ENCODE results near the gene SIAH3. TPM values are rescaled to one million over a fixed set of nuclear protein-coding genes. Genes with fewer than 3 reads are reported as not detected.
A peak's percentile ranks its signal among the peaks of the same experiment; 100 is the strongest.

Gene SIAH3
- total and polyA plus RNA-seq, 9 donors = 0.07 to 0.45 (median 0.17) TPM

DNA sequence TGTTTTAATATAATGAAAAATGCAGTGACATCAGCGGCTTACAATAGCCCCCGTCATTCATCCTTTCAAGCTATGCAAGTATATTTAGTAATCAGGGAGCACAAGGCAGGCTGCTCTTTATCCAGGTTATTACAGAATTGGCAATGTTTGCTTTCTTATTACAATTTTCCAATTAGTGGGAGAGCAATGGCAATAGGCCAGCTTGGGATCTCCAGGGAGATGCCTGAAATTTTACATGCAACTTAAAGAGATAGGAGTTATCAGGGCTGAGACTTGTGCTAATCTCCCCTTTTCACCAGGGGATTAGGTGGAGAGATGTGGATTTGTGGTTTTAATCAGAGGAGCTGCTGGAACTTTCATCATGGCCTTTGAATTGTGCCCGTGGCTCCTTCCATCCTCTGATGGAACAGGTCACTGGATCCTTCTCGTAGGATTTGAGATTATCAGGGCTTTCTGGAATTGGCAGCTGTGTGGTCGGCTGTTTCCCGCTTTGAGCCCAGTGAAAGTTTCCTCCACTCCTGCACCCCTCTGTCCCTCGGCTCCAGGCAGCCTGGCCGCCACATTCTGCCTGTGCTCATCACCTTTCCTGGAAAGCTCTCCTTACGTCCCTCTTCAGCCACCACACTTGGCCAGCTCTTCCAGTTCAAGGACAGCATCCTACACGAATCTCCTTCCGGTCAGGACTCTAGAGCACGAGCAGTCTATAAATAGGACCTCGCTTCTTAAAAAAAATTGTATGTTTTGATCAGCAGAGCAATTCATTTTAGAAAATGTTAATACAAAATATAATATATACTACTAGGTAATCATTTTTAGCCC lies 102.4 kb downstream of the SIAH3 start:
- 13% methylated on average over 6 of the region's 13 CpGs for WGBS (ENCODE audit: insufficient coverage)

DNA sequence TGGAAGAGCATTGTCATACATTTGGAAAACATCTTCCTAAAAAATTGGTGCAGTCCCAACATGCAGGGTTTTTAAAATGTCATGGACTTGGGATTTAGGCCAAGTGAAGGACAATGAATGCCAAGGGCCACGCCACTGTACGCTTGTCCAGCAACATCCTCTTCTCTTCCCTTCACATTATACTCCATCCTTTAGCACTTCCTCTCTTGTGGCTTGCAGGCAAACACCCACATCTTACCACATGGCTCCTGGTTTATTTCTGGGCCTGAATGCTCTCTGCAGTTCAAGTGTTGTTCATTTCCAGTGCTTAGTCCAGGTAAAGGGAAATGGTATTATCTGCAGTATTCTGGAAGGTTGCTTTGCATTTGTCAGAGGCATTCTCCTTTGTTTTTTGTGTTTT lies 104.5 kb downstream of the SIAH3 start:
- Histone ChIP-seq H3K4me3 (ENCODE audit: low read length) (no peak overlapping the region), H3K27me3 (ENCODE audit: control insufficient read depth, insufficient read depth, low read length) (no peaks in the 10 kb centered on the region), H3K4me1 (ENCODE audit: control insufficient read depth, insufficient read depth, low read length) (peaks cover 6% of the 10 kb centered on the region), H3K9me3 (replicated peaks; ENCODE audit: control insufficient read depth, low read depth, low read length) (no peaks in the 10 kb centered on the region), H3K36me3 (ENCODE audit: control insufficient read depth, insufficient read depth, low read length) (no peaks in the 10 kb centered on the region), H3K27ac (ENCODE audit: low read length) (no peak overlapping the region)
- 63% methylated on average over 2 of the region's 2 CpGs for WGBS (ENCODE audit: insufficient coverage)
- DNase-seq = no peak

More for the DNA sequence above, 102.4 kb downstream of the SIAH3 start:
- no peak overlapping the region for H3K27ac ChIP-seq (ENCODE audit: low read length)
- DNase-seq = peak; percentile 36
- no peak overlapping the region for H3K4me3 ChIP-seq (ENCODE audit: low read length)
- H3K9me3 ChIP-seq (replicated peaks; ENCODE audit: control insufficient read depth, low read depth, low read length) = no peaks in the 10 kb centered on the region
- peaks cover 6% of the 10 kb centered on the region for H3K4me1 ChIP-seq (ENCODE audit: control insufficient read depth, insufficient read depth, low read length)
- H3K27me3 ChIP-seq (ENCODE audit: control insufficient read depth, insufficient read depth, low read length) = no peaks in the 10 kb centered on the region
- H3K36me3 ChIP-seq (ENCODE audit: control insufficient read depth, insufficient read depth, low read length) = no peaks in the 10 kb centered on the region

DNA sequence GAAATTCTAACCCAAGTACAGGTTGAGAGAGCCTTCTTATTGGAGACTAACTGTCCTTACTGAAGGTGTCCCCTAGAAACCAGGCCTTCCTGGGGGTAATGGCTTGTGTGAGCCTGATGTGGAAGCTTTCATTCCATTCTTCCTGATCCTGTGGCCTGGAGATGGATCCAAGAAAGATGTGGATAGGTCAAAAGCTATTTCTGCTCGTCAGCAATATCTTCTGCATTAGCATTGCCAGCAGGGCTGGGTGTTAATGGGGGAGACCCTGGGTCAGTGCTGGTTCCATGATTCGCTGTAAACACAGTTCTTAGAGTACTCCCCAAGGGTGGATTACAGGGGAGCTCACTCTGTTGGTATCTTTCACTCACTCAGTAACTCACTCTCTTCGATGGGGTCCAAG lies 106.6 kb downstream of the SIAH3 start:
- no peak overlapping the region for H3K27ac ChIP-seq (ENCODE audit: low read length)
- no CpG with 5 or more reads among the region's 3 CpGs for whole genome bisulfite sequencing (ENCODE audit: insufficient coverage)
- no peaks in the 10 kb centered on the region for H3K36me3 ChIP-seq (ENCODE audit: control insufficient read depth, insufficient read depth, low read length)
- no peaks in the 10 kb centered on the region for H3K27me3 ChIP-seq (ENCODE audit: control insufficient read depth, insufficient read depth, low read length)
- DNase-seq = no peak
- H3K4me3 ChIP-seq (ENCODE audit: low read length) = no peak overlapping the region
- no peaks in the 10 kb centered on the region for H3K9me3 ChIP-seq (replicated peaks; ENCODE audit: control insufficient read depth, low read depth, low read length)
- H3K4me1 ChIP-seq (ENCODE audit: control insufficient read depth, insufficient read depth, low read length) = peaks cover 6% of the 10 kb centered on the region

DNA sequence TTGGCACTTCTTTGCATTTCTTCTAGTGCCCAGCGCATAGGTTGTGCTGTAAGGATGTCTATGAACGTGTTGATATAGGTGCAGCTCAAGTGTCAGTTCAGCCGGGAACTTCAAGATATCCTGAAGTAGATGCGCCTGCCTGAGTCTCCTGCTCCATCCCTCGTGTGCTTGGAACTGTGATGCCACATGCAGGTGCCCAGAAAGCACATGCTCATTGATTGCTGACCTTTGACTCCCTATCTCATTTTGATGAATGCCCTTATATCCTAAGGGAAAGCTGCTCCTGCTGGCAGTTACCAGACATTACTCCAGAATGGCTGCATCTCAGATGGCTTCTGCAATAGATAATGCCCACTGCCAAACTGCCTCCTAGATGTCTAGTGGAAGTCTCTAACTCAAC lies 108.6 kb downstream of the SIAH3 start:
- H3K27me3 ChIP-seq (ENCODE audit: control insufficient read depth, insufficient read depth, low read length) = no peaks in the 10 kb centered on the region
- no peak for DNase-seq
- no peaks in the 10 kb centered on the region for H3K9me3 ChIP-seq (replicated peaks; ENCODE audit: control insufficient read depth, low read depth, low read length)
- H3K4me3 ChIP-seq (ENCODE audit: low read length) = no peak overlapping the region
- H3K27ac ChIP-seq (ENCODE audit: low read length) = no peak overlapping the region
- 90% methylated on average over 4 of the region's 5 CpGs for WGBS (ENCODE audit: insufficient coverage)
- no peaks in the 10 kb centered on the region for H3K36me3 ChIP-seq (ENCODE audit: control insufficient read depth, insufficient read depth, low read length)
- H3K4me1 ChIP-seq (ENCODE audit: control insufficient read depth, insufficient read depth, low read length) = no peaks in the 10 kb centered on the region

DNA sequence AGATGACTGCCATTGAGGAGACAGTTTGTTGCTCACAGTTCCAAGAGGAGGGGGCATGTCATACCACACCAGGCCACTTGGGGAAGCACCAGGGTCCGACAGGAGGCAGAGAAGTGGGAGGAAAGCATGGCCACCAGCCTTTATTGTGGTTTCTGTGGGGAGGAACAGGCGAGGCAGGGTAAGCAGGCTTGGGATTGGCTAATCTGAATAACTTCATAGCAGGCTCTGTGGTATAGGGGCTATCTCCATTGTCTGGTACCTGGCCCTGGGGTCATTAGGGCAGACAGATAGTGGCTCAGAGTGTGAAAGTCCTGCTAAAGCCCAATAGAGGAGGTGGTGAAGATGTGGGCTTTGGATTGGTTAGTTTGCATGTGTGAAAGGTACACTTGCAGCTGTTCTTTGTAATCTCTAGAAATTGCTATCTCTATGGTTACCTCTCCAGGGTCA lies 114.0 kb downstream of the SIAH3 start:
- Histone ChIP-seq H3K9me3 (replicated peaks; ENCODE audit: control insufficient read depth, low read depth, low read length) (no peaks in the 10 kb centered on the region), H3K36me3 (ENCODE audit: control insufficient read depth, insufficient read depth, low read length) (no peaks in the 10 kb centered on the region), H3K27ac (ENCODE audit: low read length) (no peak overlapping the region), H3K4me1 (ENCODE audit: control insufficient read depth, insufficient read depth, low read length) (no peaks in the 10 kb centered on the region), H3K27me3 (ENCODE audit: control insufficient read depth, insufficient read depth, low read length) (no peaks in the 10 kb centered on the region), H3K4me3 (ENCODE audit: low read length) (no peak overlapping the region)
- no peak for DNase-seq
- WGBS (ENCODE audit: insufficient coverage) = 50% methylated on average over 2 of the region's 2 CpGs

DNA sequence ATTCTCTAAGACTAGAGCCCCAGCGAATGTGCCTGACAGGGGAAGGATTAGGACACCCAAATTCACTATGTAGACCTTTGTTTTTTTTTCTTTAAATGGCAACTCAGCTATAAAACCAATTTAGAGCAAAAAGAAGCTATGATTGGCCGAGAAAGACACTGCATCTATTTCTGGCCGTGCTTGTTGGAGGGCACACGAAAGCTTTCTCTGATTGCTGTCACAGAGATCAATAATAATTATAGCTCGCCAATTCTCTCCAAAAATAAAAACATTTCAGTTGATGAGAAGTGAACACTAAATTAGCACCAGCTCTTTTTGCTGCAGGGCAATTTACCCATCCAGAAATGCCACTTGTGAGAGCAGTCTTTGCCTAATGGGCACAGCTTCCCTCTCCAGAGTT lies 118.2 kb downstream of the SIAH3 start:
- Histone ChIP-seq H3K9me3 (replicated peaks; ENCODE audit: control insufficient read depth, low read depth, low read length) (no peaks in the 10 kb centered on the region), H3K27ac (ENCODE audit: low read length) (no peak overlapping the region), H3K4me3 (ENCODE audit: low read length) (no peak overlapping the region), H3K4me1 (ENCODE audit: control insufficient read depth, insufficient read depth, low read length) (no peaks in the 10 kb centered on the region), H3K27me3 (ENCODE audit: control insufficient read depth, insufficient read depth, low read length) (peaks cover 2% of the 10 kb centered on the region), H3K36me3 (ENCODE audit: control insufficient read depth, insufficient read depth, low read length) (no peaks in the 10 kb centered on the region)
- no peak for DNase-seq
- 88% methylated on average over 5 of the region's 5 CpGs for WGBS (ENCODE audit: insufficient coverage)

DNA sequence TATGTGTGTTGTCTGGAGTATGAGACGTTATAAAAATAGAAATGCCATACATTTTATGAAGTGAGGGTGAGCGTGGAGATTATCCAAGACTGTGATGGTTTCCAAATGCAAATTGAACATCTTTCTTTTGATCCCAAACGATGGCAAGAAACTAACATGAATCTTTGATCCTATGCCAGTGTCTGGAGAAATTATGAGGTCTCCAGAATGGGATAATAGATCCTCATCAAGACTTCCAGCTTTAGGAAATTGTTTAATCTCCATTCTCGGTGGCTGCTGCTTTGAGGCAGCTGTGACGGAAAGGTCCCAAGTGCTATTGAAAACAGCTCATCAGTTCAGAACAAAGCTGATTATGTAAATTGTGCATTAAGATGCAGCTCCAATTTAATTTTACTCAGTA lies 118.6 kb downstream of the SIAH3 start:
- Histone ChIP-seq H3K9me3 (replicated peaks; ENCODE audit: control insufficient read depth, low read depth, low read length) (no peaks in the 10 kb centered on the region), H3K4me3 (ENCODE audit: low read length) (no peak overlapping the region), H3K27ac (ENCODE audit: low read length) (no peak overlapping the region), H3K27me3 (ENCODE audit: control insufficient read depth, insufficient read depth, low read length) (peaks cover 2% of the 10 kb centered on the region), H3K4me1 (ENCODE audit: control insufficient read depth, insufficient read depth, low read length) (no peaks in the 10 kb centered on the region), H3K36me3 (ENCODE audit: control insufficient read depth, insufficient read depth, low read length) (no peaks in the 10 kb centered on the region)
- DNase-seq = peak; percentile 16
- WGBS (ENCODE audit: insufficient coverage) = no CpG with 5 or more reads among the region's 5 CpGs

DNA sequence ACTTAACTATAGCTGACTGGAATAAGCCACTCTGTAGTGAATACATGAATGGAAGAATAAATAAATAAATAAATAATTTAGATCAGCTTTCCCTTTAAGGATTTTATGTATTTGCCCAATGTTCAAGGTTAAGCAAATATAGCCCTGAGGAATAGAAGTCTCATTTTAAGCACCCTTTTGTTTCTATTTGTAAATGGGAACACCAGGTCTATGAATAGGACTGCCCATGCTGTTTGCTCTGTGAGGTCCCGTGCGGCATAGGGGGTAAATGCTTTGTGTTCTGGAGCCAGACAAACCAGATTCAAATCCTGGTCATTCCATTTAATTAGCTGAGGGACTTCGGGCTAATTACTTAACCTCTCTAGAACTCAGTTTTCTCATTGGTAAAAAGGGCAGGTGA lies 120.1 kb downstream of the SIAH3 start:
- H3K4me1 ChIP-seq (ENCODE audit: control insufficient read depth, insufficient read depth, low read length) = no peaks in the 10 kb centered on the region
- no peak for DNase-seq
- WGBS (ENCODE audit: insufficient coverage) = 90% methylated on average over 2 of the region's 3 CpGs
- peaks cover 2% of the 10 kb centered on the region for H3K27me3 ChIP-seq (ENCODE audit: control insufficient read depth, insufficient read depth, low read length)
- no peaks in the 10 kb centered on the region for H3K9me3 ChIP-seq (replicated peaks; ENCODE audit: control insufficient read depth, low read depth, low read length)
- no peaks in the 10 kb centered on the region for H3K36me3 ChIP-seq (ENCODE audit: control insufficient read depth, insufficient read depth, low read length)
- no peak overlapping the region for H3K4me3 ChIP-seq (ENCODE audit: low read length)
- no peak overlapping the region for H3K27ac ChIP-seq (ENCODE audit: low read length)

DNA sequence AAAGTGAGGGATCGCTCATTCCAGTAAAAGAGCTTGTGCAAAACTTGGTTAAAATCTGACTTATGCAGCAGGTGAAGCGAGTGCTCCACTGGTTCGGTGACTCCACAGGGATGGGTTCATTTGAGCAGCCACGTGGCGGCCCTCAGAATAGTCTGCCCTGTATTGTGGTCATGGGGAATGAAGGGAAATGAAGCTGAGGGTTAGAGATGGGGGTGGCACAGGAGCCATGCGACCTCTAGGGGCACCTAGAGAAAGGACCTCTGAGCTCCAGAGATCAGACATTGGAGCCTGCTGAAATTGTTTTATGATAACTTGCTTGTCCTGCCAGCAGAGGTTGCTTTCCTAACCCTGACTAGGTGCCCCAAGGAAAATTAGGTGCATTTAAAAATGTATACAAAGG lies 122.8 kb downstream of the SIAH3 start:
- no peaks in the 10 kb centered on the region for H3K4me1 ChIP-seq (ENCODE audit: control insufficient read depth, insufficient read depth, low read length)
- peaks cover 2% of the 10 kb centered on the region for H3K27me3 ChIP-seq (ENCODE audit: control insufficient read depth, insufficient read depth, low read length)
- H3K36me3 ChIP-seq (ENCODE audit: control insufficient read depth, insufficient read depth, low read length) = no peaks in the 10 kb centered on the region
- H3K4me3 ChIP-seq (ENCODE audit: low read length) = no peak overlapping the region
- no peak for DNase-seq
- H3K9me3 ChIP-seq (replicated peaks; ENCODE audit: control insufficient read depth, low read depth, low read length) = no peaks in the 10 kb centered on the region
- no peak overlapping the region for H3K27ac ChIP-seq (ENCODE audit: low read length)
- 60% methylated on average over 6 of the region's 6 CpGs for WGBS (ENCODE audit: insufficient coverage)
